ENCODE results near the gene CTIF. TPM values are rescaled to one million over a fixed set of nuclear protein-coding genes. Genes with fewer than 3 reads are reported as not detected.
A peak's percentile ranks its signal among the peaks of the same experiment; 100 is the strongest.

The CTIF gene
- total and polyA plus RNA-seq, 4 donors: 10.6 to 26.7 (median 12.3) TPM

- TF ChIP-seq HNF4G (IDR thresholded peaks at IDR 0.05) (no peak), NR2F2 (IDR thresholded peaks at IDR 0.05) (peak; percentile 98)
- Histone ChIP-seq H3K9me3 (ENCODE audit: control insufficient read depth in 4 of 4, low read length in 3 of 4) (no peaks in the 10 kb centered on the region), H3K36me3 (ENCODE audit: control insufficient read depth in 4 of 4, insufficient read depth in 3 of 4, low read depth in 1 of 4, low read length in 3 of 4) (no peaks in the 10 kb centered on the region), H3K27ac (ENCODE audit: low read depth in 1 of 2, low read length in 2 of 2) (no peak overlapping the region), H3K27me3 (ENCODE audit: control insufficient read depth in 4 of 4, insufficient read depth in 4 of 4, low read length in 3 of 4) (no peaks in the 10 kb centered on the region), H3K9ac (ENCODE audit: low read depth in 1 of 2, low read length in 2 of 2) (no peak overlapping the region), H3K4me3 (ENCODE audit: low read depth in 1 of 3, low read length in 3 of 3) (no peak overlapping the region), H3K4me1 (ENCODE audit: control insufficient read depth in 4 of 4, insufficient read depth in 4 of 4, low read length in 3 of 4) (no peaks in the 10 kb centered on the region)
- DNase-seq (ENCODE audit: low spot score): no peak
- 67% methylated on average over 12 of the region's 12 CpGs for WGBS
Measured at GRCh38 chr18:48878471-48878870, 339.6 kb downstream of the CTIF start.

GRCh38 chr18:48879008-48879431 is 340.2 kb downstream of the CTIF start:
- Histone ChIP-seq H3K36me3 (ENCODE audit: control insufficient read depth in 4 of 4, insufficient read depth in 3 of 4, low read depth in 1 of 4, low read length in 3 of 4) (no peaks in the 10 kb centered on the region), H3K27ac (ENCODE audit: low read depth in 1 of 2, low read length in 2 of 2) (no peak overlapping the region), H3K9ac (ENCODE audit: low read depth in 1 of 2, low read length in 2 of 2) (no peak overlapping the region), H3K4me3 (ENCODE audit: low read depth in 1 of 3, low read length in 3 of 3) (no peak overlapping the region), H3K27me3 (ENCODE audit: control insufficient read depth in 4 of 4, insufficient read depth in 4 of 4, low read length in 3 of 4) (no peaks in the 10 kb centered on the region), H3K9me3 (ENCODE audit: control insufficient read depth in 4 of 4, low read length in 3 of 4) (no peaks in the 10 kb centered on the region), H3K4me1 (ENCODE audit: control insufficient read depth in 4 of 4, insufficient read depth in 4 of 4, low read length in 3 of 4) (no peaks in the 10 kb centered on the region)
- DNase-seq (ENCODE audit: low spot score): no peak
- TF ChIP-seq NR2F2 (IDR thresholded peaks at IDR 0.05) (no peak), RAD21 (IDR thresholded peaks at IDR 0.05) (no peak), FOXA1 (IDR thresholded peaks at IDR 0.05) (no peak), RXRA (IDR thresholded peaks at IDR 0.05) (no peak), JUND (IDR thresholded peaks at IDR 0.05) (no peak), FOXA2 (IDR thresholded peaks at IDR 0.05) (no peak), EGR1 (IDR thresholded peaks at IDR 0.05; ENCODE audit: low read depth in 2 of 2) (no peak), SP1 (IDR thresholded peaks at IDR 0.05) (no peak)
- TF ChIP-seq, protein P1, sequence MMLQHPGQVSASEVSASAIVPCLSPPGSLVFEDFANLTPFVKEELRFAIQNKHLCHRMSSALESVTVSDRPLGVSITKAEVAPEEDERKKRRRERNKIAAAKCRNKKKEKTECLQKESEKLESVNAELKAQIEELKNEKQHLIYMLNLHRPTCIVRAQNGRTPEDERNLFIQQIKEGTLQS (IDR thresholded peaks at IDR 0.05): no peak
- WGBS: 66% methylated on average over 15 of the region's 15 CpGs

GRCh38 chr18:48880931-48881330 is 342.1 kb downstream of the CTIF start:
- Histone ChIP-seq H3K9ac (ENCODE audit: low read depth in 1 of 2, low read length in 2 of 2) (no peak overlapping the region), H3K27me3 (ENCODE audit: control insufficient read depth in 4 of 4, insufficient read depth in 4 of 4, low read length in 3 of 4) (no peaks in the 10 kb centered on the region), H3K9me3 (ENCODE audit: control insufficient read depth in 4 of 4, low read length in 3 of 4) (no peaks in the 10 kb centered on the region), H3K4me3 (ENCODE audit: low read depth in 1 of 3, low read length in 3 of 3) (no peak overlapping the region), H3K27ac (ENCODE audit: low read depth in 1 of 2, low read length in 2 of 2) (no peak overlapping the region), H3K4me1 (ENCODE audit: control insufficient read depth in 4 of 4, insufficient read depth in 4 of 4, low read length in 3 of 4) (no peaks in the 10 kb centered on the region), H3K36me3 (ENCODE audit: control insufficient read depth in 4 of 4, insufficient read depth in 3 of 4, low read depth in 1 of 4, low read length in 3 of 4) (no peaks in the 10 kb centered on the region)
- TF ChIP-seq FOXA2 (IDR thresholded peaks at IDR 0.05) (no peak), RAD21 (IDR thresholded peaks at IDR 0.05) (no peak), JUND (IDR thresholded peaks at IDR 0.05) (no peak), FOXA1 (IDR thresholded peaks at IDR 0.05) (no peak), GABPA (IDR thresholded peaks at IDR 0.05 in 1 of 2, conservative IDR thresholded peaks at IDR 0.05 in 1 of 2) (no peak), CTCF (IDR thresholded peaks at IDR 0.05; ENCODE audit: low read depth, low read length, missing input control) (no peak), HNF4A (conservative IDR thresholded peaks at IDR 0.05) (no peak), EGR1 (IDR thresholded peaks at IDR 0.05; ENCODE audit: low read depth in 2 of 2) (no peak), REST (IDR thresholded peaks at IDR 0.05) (no peak), SP1 (IDR thresholded peaks at IDR 0.05) (no peak), RXRA (IDR thresholded peaks at IDR 0.05) (no peak), NR2F2 (IDR thresholded peaks at IDR 0.05) (no peak), TAF1 (conservative IDR thresholded peaks at IDR 0.05) (no peak), YY1 (IDR thresholded peaks at IDR 0.05) (no peak), ZBTB33 (IDR thresholded peaks at IDR 0.05) (no peak), HNF4G (IDR thresholded peaks at IDR 0.05) (no peak)
- TF ChIP-seq, protein P2, sequence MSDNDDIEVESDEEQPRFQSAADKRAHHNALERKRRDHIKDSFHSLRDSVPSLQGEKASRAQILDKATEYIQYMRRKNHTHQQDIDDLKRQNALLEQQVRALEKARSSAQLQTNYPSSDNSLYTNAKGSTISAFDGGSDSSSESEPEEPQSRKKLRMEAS (IDR thresholded peaks at IDR 0.05): no peak
- TF ChIP-seq, protein P1 (IDR thresholded peaks at IDR 0.05): no peak
- 99% methylated on average over 1 of the region's 1 CpG for WGBS
- no peak for DNase-seq (ENCODE audit: low spot score)

All from liver (tissue), 9 donors.